GM18499 (cell line): ENCODE results near the gene RASSF8.

ENCODE experiments used
- ATAC-seq: cut with Tn5 transposase; IDR thresholded peaks from one replicate; pipeline ENCODE4 v1.9.1; 2021; ENCODE audit warnings: moderate number of reproducible peaks; ENCODE audit not compliant: insufficient read depth, unreplicated experiment

Gene RASSF8

DNA sequence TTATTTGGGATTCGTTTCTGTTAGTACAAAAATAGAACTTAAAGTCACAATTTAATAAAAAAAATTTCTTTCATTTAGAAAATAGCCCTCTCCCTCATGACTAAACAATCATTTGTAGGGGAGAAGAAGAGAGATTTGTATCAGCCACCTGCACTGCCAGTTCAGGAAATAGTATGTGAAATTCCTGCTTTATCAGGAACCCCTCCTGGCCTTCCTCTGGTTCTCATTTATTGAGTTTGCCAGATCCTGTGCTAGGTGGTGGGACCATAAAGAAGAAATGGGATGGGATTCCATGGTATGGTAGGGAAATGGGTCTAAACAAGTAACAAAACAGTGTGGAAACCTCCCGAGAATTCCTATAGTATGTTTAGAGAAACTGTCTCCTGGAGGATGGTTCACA is 30.0 kb downstream of the RASSF8 start:
- ATAC-seq, result no peak

DNA sequence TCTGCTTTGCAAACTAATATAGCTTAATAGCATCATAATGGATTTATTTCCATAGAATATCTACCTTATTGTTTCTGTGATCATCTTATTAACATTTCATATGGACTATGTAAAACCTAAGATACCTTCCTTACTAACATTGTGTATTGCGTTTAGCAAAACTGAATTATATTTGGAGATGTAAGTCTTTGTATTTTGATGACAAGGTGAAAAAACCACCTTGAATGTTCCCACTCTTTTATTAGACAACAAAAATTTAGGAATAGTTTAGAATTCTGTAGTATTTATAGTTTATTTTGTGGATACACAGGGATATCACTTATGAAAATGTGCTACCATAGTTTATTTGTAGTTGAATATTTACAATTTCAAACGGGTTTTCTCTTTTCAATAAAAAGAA is 32.0 kb downstream of the RASSF8 start:
- ATAC-seq, result no peak

DNA sequence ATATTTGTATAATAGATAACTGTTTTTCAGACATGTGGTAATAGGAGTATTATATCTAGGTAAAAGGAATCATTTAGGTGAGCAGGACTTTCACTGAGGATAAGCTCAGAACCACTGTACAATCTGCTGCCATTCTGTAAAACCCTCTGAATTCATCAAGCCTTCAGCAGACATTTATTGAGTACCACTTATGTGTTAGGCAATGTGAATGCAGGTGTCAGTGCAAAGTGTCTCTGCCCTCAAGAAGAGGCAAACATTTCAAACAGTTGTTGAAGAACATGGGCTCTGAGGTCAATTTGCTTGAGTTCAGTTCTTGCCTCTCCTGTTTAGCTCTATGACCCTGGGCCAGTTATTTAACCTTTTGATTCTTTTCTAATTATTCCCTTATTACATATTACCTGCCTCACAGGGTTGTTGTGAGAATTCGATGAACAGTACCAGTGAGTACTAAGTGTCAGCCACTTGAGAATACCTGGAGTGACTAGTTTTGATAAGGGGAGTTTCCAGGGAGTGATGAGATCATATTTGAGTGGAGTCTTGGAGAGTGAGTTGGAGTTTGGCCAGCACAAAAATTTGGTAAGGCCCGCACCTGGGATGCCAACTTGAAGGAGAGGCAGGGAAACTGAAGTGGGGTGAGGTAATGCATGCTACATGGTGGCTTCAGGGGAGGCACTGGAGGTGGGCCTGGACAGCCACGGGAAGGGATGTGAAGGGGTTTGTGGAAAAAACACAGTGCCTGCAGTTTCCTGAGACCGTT is 33.7 kb downstream of the RASSF8 start:
- no peak for ATAC-seq

DNA sequence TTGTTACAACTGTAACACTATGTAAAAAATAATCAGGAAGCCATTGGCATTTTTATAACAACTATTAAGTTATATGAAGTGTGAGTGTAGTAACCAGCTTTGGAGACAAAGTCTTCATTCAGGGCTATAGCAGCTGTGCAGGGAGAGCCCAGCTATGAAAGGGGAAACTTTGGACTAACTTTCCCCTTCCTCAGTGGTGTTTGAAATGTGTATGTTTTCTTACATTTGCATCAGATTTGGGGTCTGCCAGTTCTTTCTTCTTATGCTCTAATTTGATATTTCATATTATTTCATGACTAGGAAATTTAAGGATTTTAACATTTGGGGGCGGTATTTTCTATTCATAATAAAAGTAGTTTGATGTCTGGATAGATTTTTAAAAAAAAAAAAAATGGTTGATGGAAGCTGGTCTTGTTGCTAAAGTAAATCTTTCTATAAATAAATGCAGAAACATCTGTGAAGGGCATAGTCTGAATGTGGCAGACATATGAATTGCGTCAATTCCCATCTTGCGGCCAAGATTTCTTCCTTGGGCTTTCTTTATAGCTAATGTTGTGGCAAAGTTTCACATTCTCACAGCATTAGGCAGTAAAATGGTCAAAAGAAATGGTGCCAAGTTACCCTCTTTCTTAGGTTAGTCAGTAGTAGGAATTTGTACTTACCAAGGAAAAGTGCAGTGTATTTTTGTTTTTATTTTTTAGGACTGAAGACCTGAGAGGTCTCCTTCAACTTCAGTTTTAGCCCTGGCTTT is 35.6 kb downstream of the RASSF8 start:
- no peak for ATAC-seq

- ATAC-seq, result no peak
Measured at GRCh38 chr12:25994901-25995625, 36.6 kb downstream of the RASSF8 start.

DNA sequence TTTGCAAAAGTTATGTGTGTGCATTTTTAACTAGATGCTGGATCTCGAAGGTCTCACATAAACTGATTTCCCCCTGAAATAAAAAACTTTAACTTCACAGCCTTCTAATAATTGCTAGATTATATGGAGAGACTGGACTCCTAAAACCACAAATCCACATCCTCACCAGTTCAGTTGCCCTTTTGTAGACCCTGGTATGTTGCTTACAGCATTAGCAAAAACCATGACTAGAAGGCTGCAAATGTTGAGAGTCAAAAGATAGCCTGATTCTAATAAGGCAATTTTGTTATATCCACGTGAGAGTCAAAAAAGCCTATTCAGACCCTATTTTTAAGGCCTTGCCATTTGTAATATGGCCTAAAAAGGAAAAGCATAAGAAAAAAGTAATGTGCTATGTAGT is 37.4 kb downstream of the RASSF8 start:
- no peak for ATAC-seq

GRCh38 chr12:25996677-25997076 is 38.2 kb downstream of the RASSF8 start:
- ATAC-seq, result no peak

DNA sequence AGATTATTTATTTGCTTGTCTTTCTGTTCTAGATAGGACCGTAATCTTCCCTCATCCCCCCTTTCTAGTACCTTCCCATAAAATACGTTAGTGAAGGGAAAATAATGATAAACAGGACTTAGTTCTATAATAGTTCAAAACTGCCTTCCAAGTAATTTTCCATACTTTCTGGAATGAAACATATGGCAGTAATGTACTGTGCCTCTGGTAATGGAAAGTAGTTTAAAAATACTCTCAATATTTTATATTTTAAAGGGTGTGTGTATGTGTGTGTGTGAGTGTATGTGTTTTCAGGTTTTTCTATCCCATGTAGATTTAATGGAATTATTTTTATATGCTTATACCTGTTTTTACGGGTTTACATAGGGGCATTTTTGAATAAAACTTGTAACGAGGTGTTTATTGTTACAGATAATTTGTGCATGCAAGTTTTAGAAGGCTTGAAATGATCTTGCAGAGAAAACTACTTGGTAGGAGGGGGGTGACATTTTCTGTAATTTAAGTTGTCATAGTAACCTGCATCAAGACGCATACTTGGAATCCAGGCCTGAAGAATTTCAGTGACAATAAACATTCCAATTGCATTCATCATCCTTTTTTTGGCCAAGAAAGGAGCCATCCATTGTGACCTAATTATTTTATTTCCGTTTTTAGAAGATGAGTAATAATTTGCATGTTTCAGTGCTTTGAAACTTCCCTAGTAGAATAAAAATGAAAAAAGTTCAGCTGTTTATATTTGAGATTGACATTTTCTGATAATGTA is 38.9 kb downstream of the RASSF8 start:
- ATAC-seq, result no peak

- no peak for ATAC-seq
Measured at GRCh38 chr12:26000898-26001297, 42.4 kb downstream of the RASSF8 start.

DNA sequence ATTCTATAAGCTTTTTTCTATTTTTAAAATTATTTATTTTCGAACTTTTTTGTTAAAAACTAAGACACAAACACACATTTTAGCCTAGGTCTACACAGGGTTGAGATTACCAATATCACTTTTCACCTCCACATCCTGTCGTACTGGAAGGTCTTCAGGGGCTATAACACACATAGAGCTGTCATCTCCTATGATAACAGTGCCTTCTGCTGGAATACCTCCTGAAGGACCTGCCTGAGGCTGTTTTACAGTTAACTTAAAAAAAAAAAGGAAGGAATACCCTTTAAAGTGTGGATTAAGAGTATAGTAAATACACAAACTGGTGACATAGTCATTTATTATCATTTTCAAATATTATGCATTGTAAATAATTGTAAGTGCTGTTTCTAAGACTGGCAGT is 43.0 kb downstream of the RASSF8 start:
- no peak for ATAC-seq

- ATAC-seq, result no peak
Measured at GRCh38 chr12:26003065-26003464, 44.6 kb downstream of the RASSF8 start.

DNA sequence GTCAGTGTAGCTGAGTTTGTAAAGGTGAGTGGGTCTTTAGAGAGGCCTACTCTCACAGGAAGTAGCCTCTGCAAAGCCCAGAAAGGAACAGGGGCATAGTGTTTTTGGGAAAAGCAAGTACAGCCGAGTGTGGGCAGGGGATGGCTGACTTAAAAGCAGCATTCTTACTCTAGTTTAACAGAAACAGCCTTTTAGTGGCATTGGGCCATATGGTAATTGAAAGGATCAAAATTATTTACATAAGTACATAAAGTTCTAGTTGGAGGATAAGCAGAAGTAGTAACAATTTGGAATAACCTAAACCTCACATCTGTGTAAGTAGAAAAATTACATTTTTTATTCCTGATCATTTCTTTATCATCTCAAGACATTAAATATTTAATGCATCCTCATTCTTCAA is 49.1 kb downstream of the RASSF8 start:
- ATAC-seq, result no peak

GRCh38 chr12:26009593-26009992 is 51.1 kb downstream of the RASSF8 start:
- no peak for ATAC-seq

GRCh38 chr12:26010293-26010821 is 51.9 kb downstream of the RASSF8 start:
- ATAC-seq, result no peak

DNA sequence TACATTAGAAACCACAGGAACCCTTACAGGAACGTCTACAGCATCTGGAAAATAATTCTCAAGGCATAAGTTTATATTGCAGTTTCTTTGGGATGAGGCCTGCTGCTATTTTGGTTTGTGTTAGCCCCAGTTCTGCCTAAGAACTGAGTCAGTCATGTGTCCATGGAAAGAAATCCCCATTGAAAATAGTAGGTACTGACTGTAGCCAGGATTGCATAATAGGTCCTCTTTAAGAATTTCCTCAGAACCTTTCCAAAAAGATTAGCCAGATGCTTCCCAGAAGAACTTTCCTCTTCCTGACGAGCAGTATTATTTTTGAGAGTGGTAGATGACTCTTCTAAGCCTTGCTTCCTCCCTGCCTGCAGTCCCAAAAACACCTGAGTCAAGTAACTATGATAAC is 52.6 kb downstream of the RASSF8 start:
- ATAC-seq, result no peak

GRCh38 chr12:26014085-26014484 is 55.6 kb downstream of the RASSF8 start:
- ATAC-seq, result no peak

DNA sequence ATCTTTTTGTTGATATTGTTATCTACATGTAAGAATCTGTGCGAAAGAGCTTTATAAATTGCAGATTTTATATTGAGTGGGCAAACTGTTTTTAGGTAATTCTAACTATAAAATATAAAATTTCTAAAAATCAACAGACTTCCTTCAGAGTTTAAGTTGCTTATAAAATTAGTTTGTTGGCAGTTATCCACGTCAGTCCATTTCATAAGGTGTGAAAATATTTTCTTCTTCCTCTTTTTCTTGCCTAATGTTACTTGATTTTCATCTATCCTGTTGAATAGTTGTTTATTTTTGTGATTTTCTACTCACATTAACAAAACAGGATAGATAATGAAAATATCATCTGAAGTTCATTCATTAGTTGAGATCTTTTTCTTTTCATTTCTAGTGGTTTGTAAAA is 58.0 kb downstream of the RASSF8 start:
- ATAC-seq, result no peak

GRCh38 chr12:26017484-26018211 is 59.2 kb downstream of the RASSF8 start:
- no peak for ATAC-seq

DNA sequence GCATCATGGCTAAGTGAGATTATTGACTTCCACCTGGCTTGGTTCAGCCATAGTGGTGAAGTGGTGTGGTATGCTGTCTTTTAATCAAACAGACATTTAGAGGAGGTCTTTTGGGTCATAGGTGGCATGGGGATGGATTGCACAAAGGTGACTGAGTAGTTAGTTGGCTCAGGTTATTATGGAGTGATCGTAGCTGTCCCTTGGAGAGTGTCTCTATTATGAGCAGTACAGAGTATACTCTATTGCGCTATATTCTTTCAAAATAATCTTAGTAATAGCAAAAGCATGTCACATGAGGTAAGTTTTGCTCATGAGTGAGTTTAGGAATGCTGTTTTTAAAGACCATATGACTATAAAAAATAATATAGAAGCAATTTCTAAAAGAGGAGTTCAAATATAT is 60.4 kb downstream of the RASSF8 start:
- no peak for ATAC-seq

DNA sequence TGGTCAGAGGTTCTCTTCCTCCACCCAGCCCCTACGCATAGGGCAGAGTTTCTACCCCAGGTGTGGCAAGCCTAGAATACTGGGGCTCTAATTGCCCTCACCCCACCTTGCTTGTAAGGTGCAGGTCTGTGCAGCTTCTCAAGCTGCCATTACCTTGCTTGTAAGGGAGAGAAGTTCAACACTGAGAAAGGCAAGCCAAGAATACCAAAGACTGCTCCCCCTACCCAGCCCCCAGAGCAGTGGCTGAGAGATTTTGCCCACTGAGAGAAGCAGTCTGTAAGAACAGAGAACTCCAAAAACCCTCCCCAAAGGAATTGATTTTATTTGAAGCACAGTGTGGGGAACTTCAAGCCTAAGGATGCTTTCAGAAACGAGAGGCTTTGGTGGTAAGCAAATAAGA is 63.1 kb downstream of the RASSF8 start:
- no peak for ATAC-seq
